HG02870 (cell line): ENCODE results near the gene AP3B2.
"Not testable (repeated sequence)": the region's sequence is repeated elsewhere in the genome, so short reads cannot be mapped to it uniquely, and the experiment has no call there.

ENCODE experiments used
- ATAC-seq: cut with Tn5 transposase; IDR thresholded peaks from one replicate; pipeline ENCODE4 v1.9.1; 2021; ENCODE audit warnings: mild to moderate bottlenecking, moderate library complexity; ENCODE audit not compliant: unreplicated experiment

The AP3B2 gene

GRCh38 chr15:82649226-82649999 is 60.3 kb downstream of the AP3B2 start:
- ATAC-seq, result no peak

GRCh38 chr15:82648257-82649103 is 61.2 kb downstream of the AP3B2 start:
- no peak for ATAC-seq

- no peak for ATAC-seq
Observed at GRCh38 chr15:82647835-82648256, 61.8 kb downstream of the AP3B2 start.

GRCh38 chr15:82647045-82647834 is 62.4 kb downstream of the AP3B2 start, which contains the start of gene CPEB1:
TSS of gene CPEB1 (minus strand) at chr15:82647363. CDS start at chr15:82628459, 18,904 bp downstream.
- no peak for ATAC-seq

GRCh38 chr15:82646250-82647044 is 63.2 kb downstream of the AP3B2 start:
- ATAC-seq, result no peak

GRCh38 chr15:82644967-82645852 is 64.5 kb downstream of the AP3B2 start:
- ATAC-seq, result not testable (repeated sequence)

- ATAC-seq, result no peak
Observed at GRCh38 chr15:82643992-82644391, 65.7 kb downstream of the AP3B2 start.

GRCh38 chr15:82642656-82643055 is 67.0 kb downstream of the AP3B2 start:
- ATAC-seq, result no peak

- no peak for ATAC-seq
Observed at GRCh38 chr15:82641129-82641798, 68.4 kb downstream of the AP3B2 start.

- no peak for ATAC-seq
Observed at GRCh38 chr15:82640672-82641071, 69.0 kb downstream of the AP3B2 start.

GRCh38 chr15:82635798-82636197 is 73.9 kb downstream of the AP3B2 start:
- no peak for ATAC-seq

GRCh38 chr15:82630033-82630432 is 79.6 kb downstream of the AP3B2 start:
- ATAC-seq, result no peak

- no peak for ATAC-seq
Observed at GRCh38 chr15:82625136-82625535, 84.5 kb downstream of the AP3B2 start.

GRCh38 chr15:82624438-82624837 is 85.2 kb downstream of the AP3B2 start:
- ATAC-seq, result no peak

GRCh38 chr15:82624008-82624407 is 85.7 kb downstream of the AP3B2 start:
- no peak for ATAC-seq

GRCh38 chr15:82621970-82622369 is 87.7 kb downstream of the AP3B2 start:
- ATAC-seq, result no peak

- ATAC-seq, result no peak
Observed at GRCh38 chr15:82613747-82614146, 95.9 kb downstream of the AP3B2 start.

GRCh38 chr15:82611348-82611747 is 98.3 kb downstream of the AP3B2 start:
- ATAC-seq, result no peak
